Gastrocnemius medialis (tissue), 4 donors: Measurements from ENCODE around the gene OR5A2.

Experiments used
- CTCF ChIP-seq, 5 experiments: fragments of 450-650 bp in 3 of 5; fragments of 200-600 bp in 2 of 5; sonication (generic) in 2 of 5; IDR thresholded peaks in 4 of 5; conservative IDR thresholded peaks in 1 of 5; 1 replicate in 4 of 5; 2 replicates in 1 of 5; pipeline ENCODE4 v1.5.1; 2016 to 2019; ENCODE audit warnings: antibody characterized with exemption in 5 of 5, mild to moderate bottlenecking in 3 of 5, moderate library complexity in 3 of 5
- POLR2A ChIP-seq, 2 donors: fragments of 450-650 bp; IDR thresholded peaks; one replicate each; pipeline ENCODE4 v1.6.1; 2017; ENCODE audit warnings: antibody characterized with exemption in 2 of 2, mild to moderate bottlenecking in 2 of 2, moderate library complexity in 2 of 2

- TF ChIP-seq CTCF (IDR thresholded peaks at IDR 0.05 in 4 of 5, conservative IDR thresholded peaks at IDR 0.05 in 1 of 5) (no peak), POLR2A (IDR thresholded peaks at IDR 0.05) (no peak)
These were observed 30.4 kb upstream of the OR5A2 start, which contains the start of gene OR4D6 for GRCh38 chr11:59456661-59457060.
